GM23338 (cell line): ENCODE data around the gene BMAL1. TPM values are rescaled to one million over a fixed set of nuclear protein-coding genes. Genes with fewer than 3 reads are reported as not detected.

Source experiments
- ATAC-seq: fragments of 200-7000 bp; cut with Tn5 transposase; 3 replicates; pipeline ENCODE4 v1.9.1; 2020
- DNase-seq: peaks from one replicate; pipeline ENCODE4 v3.0.0-alpha.2; 2015; ENCODE audit warnings: low spot score
- H2AFZ ChIP-seq: fragments of 200-600 bp; sonication (generic); 2 replicates; pipeline ENCODE4 v1.8.0; 2016; ENCODE audit warnings: antibody characterized with exemption, mild to moderate bottlenecking, moderate library complexity
- H3F3A ChIP-seq: fragments of 200-600 bp; sonication (generic); replicated peaks from 2 replicates; pipeline ENCODE4 v1.8.0; 2017; ENCODE audit warnings: antibody characterized with exemption, mixed run types, low read depth
- H3K27ac ChIP-seq: fragments of 200-600 bp; sonication (generic); 2 replicates; pipeline ENCODE4 v1.6.1; 2016; ENCODE audit warnings: low read depth
- H3K27me3 ChIP-seq: fragments of 200-600 bp; sonication (generic); 2 replicates; pipeline ENCODE4 v1.8.0; 2016; ENCODE audit warnings: mild to moderate bottlenecking, mixed run types, moderate library complexity; ENCODE audit not compliant: insufficient read depth
- H3K36me3 ChIP-seq: fragments of 200-600 bp; sonication (generic); 2 replicates; pipeline ENCODE4 v1.8.0; 2016; ENCODE audit warnings: mild to moderate bottlenecking; ENCODE audit not compliant: insufficient read depth
- H3K4me1 ChIP-seq: fragments of 200-600 bp; sonication (generic); 2 replicates; pipeline ENCODE4 v1.8.0; 2016; ENCODE audit warnings: mild to moderate bottlenecking, moderate library complexity; ENCODE audit not compliant: insufficient read depth
- H3K4me2 ChIP-seq: fragments of 200-600 bp; sonication (generic); 2 replicates; pipeline ENCODE4 v1.7.1; 2017; ENCODE audit warnings: mixed run types
- H3K4me3 ChIP-seq: fragments of 200-600 bp; sonication (generic); 2 replicates; pipeline ENCODE4 v1.6.1; 2016; ENCODE audit warnings: mixed run types
- H3K79me2 ChIP-seq: fragments of 200-600 bp; sonication (generic); replicated peaks from 2 replicates; pipeline ENCODE4 v1.8.0; 2017; ENCODE audit warnings: mild to moderate bottlenecking; ENCODE audit not compliant: insufficient read depth
- H3K9me2 ChIP-seq: fragments of 200-600 bp; sonication (generic); 2 replicates; pipeline ENCODE4 v1.8.0; 2017; ENCODE audit not compliant: insufficient read depth
- H4K20me1 ChIP-seq: fragments of 200-600 bp; sonication (generic); replicated peaks from 2 replicates; pipeline ENCODE4 v1.8.0; 2017; ENCODE audit warnings: mild to moderate bottlenecking; ENCODE audit not compliant: insufficient read depth
- H3K27ac Mint-ChIP-seq: 2 replicates; pipeline ENCODE4 v1.8.0; 2020; ENCODE audit warnings: inconsistent platforms, mild to moderate bottlenecking, moderate library complexity, mixed read lengths
- H3K27me3 Mint-ChIP-seq: 3 replicates; pipeline ENCODE4 v1.8.0; 2022; ENCODE audit warnings: low read depth, mild to moderate bottlenecking, moderate library complexity, mixed read lengths, inconsistent platforms; ENCODE audit not compliant: insufficient read depth, poor library complexity
- H3K36me3 Mint-ChIP-seq: 3 replicates; pipeline ENCODE4 v1.8.0; 2021; ENCODE audit warnings: low read depth, mild to moderate bottlenecking, inconsistent platforms, moderate library complexity, mixed read lengths
- H3K4me1 Mint-ChIP-seq: 3 replicates; pipeline ENCODE4 v1.8.0; 2020; ENCODE audit warnings: mild to moderate bottlenecking, inconsistent platforms, mixed read lengths
- H3K4me3 Mint-ChIP-seq: 3 replicates; pipeline ENCODE4 v1.8.0; 2021; ENCODE audit warnings: moderate library complexity, mild to moderate bottlenecking, inconsistent platforms, mixed read lengths
- H3K9me3 Mint-ChIP-seq: 3 replicates; pipeline ENCODE4 v1.8.0; 2020; ENCODE audit warnings: moderate library complexity, mild to moderate bottlenecking, inconsistent platforms, mixed read lengths
- CREB1 ChIP-seq: fragments of 250-450 bp; sonication (Bioruptor Pico); IDR thresholded peaks from 2 replicates; pipeline ENCODE4 v1.5.0; 2020; ENCODE audit warnings: low read depth, mild to moderate bottlenecking, moderate library complexity
- EZH2 ChIP-seq: fragments of 200-600 bp; sonication (generic); IDR thresholded peaks from one replicate; pipeline ENCODE4 v1.8.0; 2017; ENCODE audit warnings: antibody characterized with exemption, mild to moderate bottlenecking, low read depth; ENCODE audit not compliant: unreplicated experiment
- EZH2phosphoT487 ChIP-seq: fragments of 200-600 bp; sonication (generic); IDR thresholded peaks from one replicate; pipeline ENCODE4 v1.8.1; 2018; ENCODE audit warnings: antibody characterized with exemption; ENCODE audit not compliant: unreplicated experiment
- JUNB ChIP-seq: IDR thresholded peaks from one replicate; pipeline ENCODE4 v1.6.1; 2016; ENCODE audit warnings: antibody characterized with exemption; ENCODE audit not compliant: unreplicated experiment
- NANOG ChIP-seq: IDR thresholded peaks from 2 replicates; pipeline ENCODE4 v1.6.1; 2016; ENCODE audit warnings: antibody characterized with exemption, borderline replicate concordance
- POLR2AphosphoS5 ChIP-seq: IDR thresholded peaks from 2 replicates; pipeline ENCODE4 v1.6.1; 2016; ENCODE audit warnings: antibody characterized with exemption, low read depth
- STAT1 ChIP-seq: IDR thresholded peaks from one replicate; pipeline ENCODE4 v1.6.1; 2016; ENCODE audit warnings: antibody characterized with exemption; ENCODE audit not compliant: unreplicated experiment
- ZNF114 ChIP-seq: fragments of 250-450 bp; sonication (Bioruptor Pico); IDR thresholded peaks from 2 replicates; pipeline ENCODE4 v1.5.0; 2020; ENCODE audit warnings: mild to moderate bottlenecking, moderate library complexity
- polyA plus RNA-seq: library from polyadenylated mRNA; unstranded; fragments of >200 nt; fragmentation: Nextera tagmentation; extraction: Ambion mirVana; gene quantifications from 2 replicates; pipeline ENCODE4 v1.2.1, GENCODE V29; 2016
- total RNA-seq: library from RNA; depleted of rRNA; stranded (reverse); fragments of >200 nt; shearing (Covaris generic); gene quantifications from 2 replicates; pipeline ENCODE4 v1.2.3, GENCODE V29; 2014
- TF ChIP-seq, protein P1 (sequence below): fragments of 250-450 bp; sonication (Bioruptor Pico); IDR thresholded peaks from 2 replicates; pipeline ENCODE4 v1.5.0; 2020; ENCODE audit warnings: mild to moderate bottlenecking, moderate library complexity

The BMAL1 gene
- total and polyA plus RNA-seq, 2 experiments from 2014 or later, result 5.1 to 7.2 TPM

DNA sequence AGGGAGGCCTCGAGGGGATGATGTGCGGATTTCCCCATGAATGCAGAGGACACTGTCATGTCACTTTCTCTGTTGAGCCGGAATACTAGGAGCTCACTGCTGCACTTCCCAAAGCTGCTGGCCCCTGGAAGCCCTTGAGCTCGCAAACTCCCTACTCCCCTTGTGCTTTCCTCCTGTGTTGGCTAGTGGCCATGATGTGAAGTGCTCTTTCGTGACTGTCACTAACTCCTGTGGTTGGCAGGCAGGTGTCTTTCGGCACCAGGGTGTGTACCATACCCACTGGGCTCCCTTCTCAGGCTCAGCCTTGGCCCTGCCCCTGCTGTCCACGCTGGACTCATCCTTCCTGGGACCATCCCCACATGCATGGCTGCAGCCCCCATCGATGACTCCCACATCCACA is 99.2 kb downstream of the BMAL1 start (continued):
- TF ChIP-seq ZNF114 (no peak), EZH2 (no peak), STAT1 (no peak), CREB1 (CRISPR knock-in tag) (no peak)

DNA sequence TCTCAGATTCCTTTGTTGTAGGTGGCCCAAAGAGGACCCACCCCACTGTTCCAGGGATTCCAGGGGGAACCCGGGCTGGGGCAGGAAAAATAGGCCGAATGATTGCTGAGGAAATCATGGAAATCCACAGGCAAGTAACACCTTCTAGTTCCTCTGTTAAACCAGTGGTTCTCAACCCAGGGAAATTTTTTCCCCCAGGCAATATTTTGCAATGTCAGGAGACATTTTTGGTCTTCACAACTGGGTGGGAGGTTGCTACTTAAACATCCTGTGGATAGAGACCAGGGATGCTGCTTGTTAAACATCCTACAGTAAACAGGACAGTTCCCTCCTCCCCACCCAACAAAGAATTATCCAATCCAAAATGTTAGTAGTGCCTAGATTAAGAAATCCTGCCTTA is 100.7 kb downstream of the BMAL1 start:
- H3K4me1 Mint-ChIP-seq, result peaks cover 7% of the 10 kb centered on the region
- H3K79me2 ChIP-seq, result no peaks in the 10 kb centered on the region
- H3K4me1 ChIP-seq, result no peaks in the 10 kb centered on the region
- no peak for DNase-seq
- no peaks in the 10 kb centered on the region for H3K36me3 Mint-ChIP-seq
- H3K9me2 ChIP-seq, result no peaks in the 10 kb centered on the region
- no peak overlapping the region for H3K4me2 ChIP-seq
- H3K4me3 ChIP-seq, result no peak overlapping the region
- no peaks in the 10 kb centered on the region for H3F3A ChIP-seq
- no peaks in the 10 kb centered on the region for H3K27me3 ChIP-seq
- H3K27me3 Mint-ChIP-seq, result peaks cover 4% of the 10 kb centered on the region
- H3K36me3 ChIP-seq, result no peaks in the 10 kb centered on the region
- no peak overlapping the region for H3K27ac Mint-ChIP-seq
- H3K27ac ChIP-seq, result no peak overlapping the region
- H3K9me3 Mint-ChIP-seq, result no peaks in the 10 kb centered on the region
- no peak overlapping the region for H2AFZ ChIP-seq
- no peak for TF ChIP-seq EZH2phosphoT487
- no peak for TF ChIP-seq NANOG
- no peak for TF ChIP-seq CREB1 (CRISPR knock-in tag)
- no peak for TF ChIP-seq JUNB
- TF ChIP-seq ZNF114, result no peak
- no peak for TF ChIP-seq POLR2AphosphoS5
- TF ChIP-seq, protein P1, sequence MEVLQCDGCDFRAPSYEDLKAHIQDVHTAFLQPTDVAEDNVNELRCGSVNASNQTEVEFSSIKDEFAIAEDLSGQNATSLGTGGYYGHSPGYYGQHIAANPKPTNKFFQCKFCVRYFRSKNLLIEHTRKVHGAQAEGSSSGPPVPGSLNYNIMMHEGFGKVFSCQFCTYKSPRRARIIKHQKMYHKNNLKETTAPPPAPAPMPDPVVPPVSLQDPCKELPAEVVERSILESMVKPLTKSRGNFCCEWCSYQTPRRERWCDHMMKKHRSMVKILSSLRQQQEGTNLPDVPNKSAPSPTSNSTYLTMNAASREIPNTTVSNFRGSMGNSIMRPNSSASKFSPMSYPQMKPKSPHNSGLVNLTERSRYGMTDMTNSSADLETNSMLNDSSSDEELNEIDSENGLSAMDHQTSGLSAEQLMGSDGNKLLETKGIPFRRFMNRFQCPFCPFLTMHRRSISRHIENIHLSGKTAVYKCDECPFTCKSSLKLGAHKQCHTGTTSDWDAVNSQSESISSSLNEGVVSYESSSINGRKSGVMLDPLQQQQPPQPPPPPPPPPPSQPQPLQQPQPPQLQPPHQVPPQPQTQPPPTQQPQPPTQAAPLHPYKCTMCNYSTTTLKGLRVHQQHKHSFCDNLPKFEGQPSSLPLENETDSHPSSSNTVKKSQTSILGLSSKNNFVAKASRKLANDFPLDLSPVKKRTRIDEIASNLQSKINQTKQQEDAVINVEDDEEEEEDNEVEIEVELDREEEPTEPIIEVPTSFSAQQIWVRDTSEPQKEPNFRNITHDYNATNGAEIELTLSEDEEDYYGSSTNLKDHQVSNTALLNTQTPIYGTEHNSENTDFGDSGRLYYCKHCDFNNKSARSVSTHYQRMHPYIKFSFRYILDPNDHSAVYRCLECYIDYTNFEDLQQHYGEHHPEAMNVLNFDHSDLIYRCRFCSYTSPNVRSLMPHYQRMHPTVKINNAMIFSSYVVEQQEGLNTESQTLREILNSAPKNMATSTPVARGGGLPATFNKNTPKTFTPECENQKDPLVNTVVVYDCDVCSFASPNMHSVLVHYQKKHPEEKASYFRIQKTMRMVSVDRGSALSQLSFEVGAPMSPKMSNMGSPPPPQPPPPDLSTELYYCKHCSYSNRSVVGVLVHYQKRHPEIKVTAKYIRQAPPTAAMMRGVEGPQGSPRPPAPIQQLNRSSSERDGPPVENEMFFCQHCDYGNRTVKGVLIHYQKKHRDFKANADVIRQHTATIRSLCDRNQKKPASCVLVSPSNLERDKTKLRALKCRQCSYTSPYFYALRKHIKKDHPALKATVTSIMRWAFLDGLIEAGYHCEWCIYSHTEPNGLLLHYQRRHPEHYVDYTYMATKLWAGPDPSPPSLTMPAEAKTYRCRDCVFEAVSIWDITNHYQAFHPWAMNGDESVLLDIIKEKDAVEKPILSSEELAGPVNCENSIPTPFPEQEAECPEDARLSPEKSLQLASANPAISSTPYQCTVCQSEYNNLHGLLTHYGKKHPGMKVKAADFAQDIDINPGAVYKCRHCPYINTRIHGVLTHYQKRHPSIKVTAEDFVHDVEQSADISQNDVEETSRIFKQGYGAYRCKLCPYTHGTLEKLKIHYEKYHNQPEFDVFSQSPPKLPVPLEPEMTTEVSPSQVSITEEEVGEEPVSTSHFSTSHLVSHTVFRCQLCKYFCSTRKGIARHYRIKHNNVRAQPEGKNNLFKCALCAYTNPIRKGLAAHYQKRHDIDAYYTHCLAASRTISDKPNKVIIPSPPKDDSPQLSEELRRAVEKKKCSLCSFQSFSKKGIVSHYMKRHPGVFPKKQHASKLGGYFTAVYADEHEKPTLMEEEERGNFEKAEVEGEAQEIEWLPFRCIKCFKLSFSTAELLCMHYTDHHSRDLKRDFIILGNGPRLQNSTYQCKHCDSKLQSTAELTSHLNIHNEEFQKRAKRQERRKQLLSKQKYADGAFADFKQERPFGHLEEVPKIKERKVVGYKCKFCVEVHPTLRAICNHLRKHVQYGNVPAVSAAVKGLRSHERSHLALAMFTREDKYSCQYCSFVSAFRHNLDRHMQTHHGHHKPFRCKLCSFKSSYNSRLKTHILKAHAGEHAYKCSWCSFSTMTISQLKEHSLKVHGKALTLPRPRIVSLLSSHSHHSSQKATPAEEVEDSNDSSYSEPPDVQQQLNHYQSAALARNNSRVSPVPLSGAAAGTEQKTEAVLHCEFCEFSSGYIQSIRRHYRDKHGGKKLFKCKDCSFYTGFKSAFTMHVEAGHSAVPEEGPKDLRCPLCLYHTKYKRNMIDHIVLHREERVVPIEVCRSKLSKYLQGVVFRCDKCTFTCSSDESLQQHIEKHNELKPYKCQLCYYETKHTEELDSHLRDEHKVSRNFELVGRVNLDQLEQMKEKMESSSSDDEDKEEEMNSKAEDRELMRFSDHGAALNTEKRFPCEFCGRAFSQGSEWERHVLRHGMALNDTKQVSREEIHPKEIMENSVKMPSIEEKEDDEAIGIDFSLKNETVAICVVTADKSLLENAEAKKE, result no peak
- no peak overlapping the region for H3K4me3 Mint-ChIP-seq
- ATAC-seq, result no peak
- no peaks in the 10 kb centered on the region for H4K20me1 ChIP-seq
